ENCODE results near the gene ZW10.
"Not testable (repeated sequence)": the region's sequence is repeated elsewhere in the genome, so short reads cannot be mapped to it uniquely, and the experiment has no call there.

The ZW10 gene

GRCh38 chr11:113781682-113782081, 8.2 kb upstream of the ZW10 start:
- TF ChIP-seq POLR2A (IDR thresholded peaks at IDR 0.05; ENCODE audit: low read length): no peak
- no peak for TF ChIP-seq GATA1 (IDR thresholded peaks at IDR 0.05; ENCODE audit: low read depth, low read length)
- DNase-seq: no peak

GRCh38 chr11:113779496-113779895, 6.0 kb upstream of the ZW10 start, which contains the start of gene CLDN25:
Gene CLDN25 (plus strand): TSS chr11:113779796. CDS start chr11:113779796, 0 bp downstream.
- no peak for DNase-seq
- TF ChIP-seq GATA1 (IDR thresholded peaks at IDR 0.05; ENCODE audit: low read depth, low read length) (no peak), POLR2A (IDR thresholded peaks at IDR 0.05; ENCODE audit: low read length) (no peak)

- no peak for DNase-seq
- TF ChIP-seq GATA1 (IDR thresholded peaks at IDR 0.05; ENCODE audit: low read depth, low read length): no peak
Observed at GRCh38 chr11:113778111-113778910, 4.8 kb upstream of the ZW10 start.

GRCh38 chr11:113774174-113774503, 647 bp upstream of the ZW10 start:
- TF ChIP-seq POLR2A (IDR thresholded peaks at IDR 0.05; ENCODE audit: low read length) (no peak), GATA1 (IDR thresholded peaks at IDR 0.05; ENCODE audit: low read depth, low read length) (no peak)
- no peak for DNase-seq

GRCh38 chr11:113773092-113773415, 438 bp downstream of the ZW10 start:
- no peak for TF ChIP-seq GATA1 (IDR thresholded peaks at IDR 0.05; ENCODE audit: low read depth, low read length)
- no peak for TF ChIP-seq POLR2A (IDR thresholded peaks at IDR 0.05; ENCODE audit: low read length)

GRCh38 chr11:113771964-113772363, 1.5 kb downstream of the ZW10 start:
- no peak for DNase-seq
- TF ChIP-seq GATA1 (IDR thresholded peaks at IDR 0.05; ENCODE audit: low read depth, low read length) (no peak), POLR2A (IDR thresholded peaks at IDR 0.05; ENCODE audit: low read length) (no peak)

More at GRCh38 chr11:113773092-113773415, 438 bp downstream of the ZW10 start:
- DNase-seq: peak; percentile 65 to 70

GRCh38 chr11:113764527-113765219, 8.8 kb downstream of the ZW10 start:
- no peak for DNase-seq
- TF ChIP-seq GATA1 (IDR thresholded peaks at IDR 0.05; ENCODE audit: low read depth, low read length) (no peak), POLR2A (IDR thresholded peaks at IDR 0.05; ENCODE audit: low read length) (no peak)

GRCh38 chr11:113763040-113763439, 10.5 kb downstream of the ZW10 start:
- DNase-seq: not testable (repeated sequence)

- TF ChIP-seq GATA1 (IDR thresholded peaks at IDR 0.05; ENCODE audit: low read depth, low read length) (no peak), POLR2A (IDR thresholded peaks at IDR 0.05; ENCODE audit: low read length) (no peak)
- no peak for DNase-seq
Observed at GRCh38 chr11:113760241-113760640, 13.3 kb downstream of the ZW10 start.

- peak in 1 of 2 experiments; percentile 42 for DNase-seq
- TF ChIP-seq POLR2A (IDR thresholded peaks at IDR 0.05; ENCODE audit: low read length): no peak
- TF ChIP-seq GATA1 (IDR thresholded peaks at IDR 0.05; ENCODE audit: low read depth, low read length): no peak
Observed at GRCh38 chr11:113752932-113753331, 20.6 kb downstream of the ZW10 start.

- no peak for DNase-seq
- no peak for TF ChIP-seq POLR2A (IDR thresholded peaks at IDR 0.05; ENCODE audit: low read length)
- no peak for TF ChIP-seq GATA1 (IDR thresholded peaks at IDR 0.05; ENCODE audit: low read depth, low read length)
Observed at GRCh38 chr11:113736323-113736722, 37.2 kb downstream of the ZW10 start.

- TF ChIP-seq GATA1 (IDR thresholded peaks at IDR 0.05; ENCODE audit: low read depth, low read length) (no peak), POLR2A (IDR thresholded peaks at IDR 0.05; ENCODE audit: low read length) (no peak)
Observed at GRCh38 chr11:113732092-113732491, 41.4 kb downstream of the ZW10 start.

GRCh38 chr11:113730887-113731726, 42.4 kb downstream of the ZW10 start:
- TF ChIP-seq POLR2A (IDR thresholded peaks at IDR 0.05; ENCODE audit: low read length): no peak

More at GRCh38 chr11:113732092-113732491, 41.4 kb downstream of the ZW10 start:
- no peak for DNase-seq

GRCh38 chr11:113729456-113729855, 44.0 kb downstream of the ZW10 start:
- TF ChIP-seq POLR2A (IDR thresholded peaks at IDR 0.05; ENCODE audit: low read length) (no peak), GATA1 (IDR thresholded peaks at IDR 0.05; ENCODE audit: low read depth, low read length) (no peak)
- no peak for DNase-seq

More at GRCh38 chr11:113730887-113731726, 42.4 kb downstream of the ZW10 start:
- peak; percentile 33 to 54 for DNase-seq

Measured in erythroblast (primary cell).